GM19372 (cell line): ENCODE data around the gene GPR183.
"Not testable (repeated sequence)": the region's sequence is repeated elsewhere in the genome, so short reads cannot be mapped to it uniquely, and the experiment has no call there.

ENCODE experiments used
- ATAC-seq: cut with Tn5 transposase; IDR thresholded peaks from one replicate; pipeline ENCODE4 v1.9.1; 2021; ENCODE audit warnings: mild to moderate bottlenecking, low read depth, moderate library complexity; ENCODE audit not compliant: unreplicated experiment

The GPR183 gene

GRCh38 chr13:99255271-99255670 lies 51.9 kb downstream of the GPR183 start:
- ATAC-seq: no peak

- no peak for ATAC-seq
Observed at GRCh38 chr13:99254830-99255229, 52.4 kb downstream of the GPR183 start.

- ATAC-seq: no peak
Observed at GRCh38 chr13:99251921-99252320, 55.3 kb downstream of the GPR183 start.

GRCh38 chr13:99250982-99251825 lies 56.0 kb downstream of the GPR183 start:
- ATAC-seq: no peak

- ATAC-seq: not testable (repeated sequence)
Observed at GRCh38 chr13:99249606-99250005, 57.6 kb downstream of the GPR183 start.

- ATAC-seq: not testable (repeated sequence)
Observed at GRCh38 chr13:99249178-99249577, 58.0 kb downstream of the GPR183 start.

- no peak for ATAC-seq
Observed at GRCh38 chr13:99246100-99246499, 61.1 kb downstream of the GPR183 start.
